ENCODE results near the gene FAM163A. TPM values are rescaled to one million over a fixed set of nuclear protein-coding genes. Genes with fewer than 3 reads are reported as not detected.

The FAM163A gene
- total RNA-seq, 1 donor from 2014 or later: 1.4 TPM

DNA sequence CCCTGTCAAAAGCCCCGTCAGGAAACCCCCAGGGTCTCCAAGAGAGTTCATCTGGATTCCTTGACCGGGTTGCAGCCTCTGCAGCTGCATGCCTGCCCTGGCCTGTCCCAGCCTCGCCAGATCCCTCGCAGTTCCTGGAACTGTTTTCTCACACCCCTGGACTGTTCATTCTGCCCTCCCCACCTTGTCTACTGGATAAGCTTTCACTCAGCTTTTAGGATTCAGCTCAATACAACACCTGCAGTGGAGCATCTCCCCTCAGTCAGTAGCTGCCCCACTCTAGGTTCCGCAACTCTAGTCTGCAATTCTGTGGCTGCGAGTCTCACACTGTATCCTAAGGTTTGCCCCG, 67.2 kb downstream of the FAM163A start:
- peaks cover 21% of the 10 kb centered on the region for H3K27me3 Mint-ChIP-seq
- TF ChIP-seq, protein P1, sequence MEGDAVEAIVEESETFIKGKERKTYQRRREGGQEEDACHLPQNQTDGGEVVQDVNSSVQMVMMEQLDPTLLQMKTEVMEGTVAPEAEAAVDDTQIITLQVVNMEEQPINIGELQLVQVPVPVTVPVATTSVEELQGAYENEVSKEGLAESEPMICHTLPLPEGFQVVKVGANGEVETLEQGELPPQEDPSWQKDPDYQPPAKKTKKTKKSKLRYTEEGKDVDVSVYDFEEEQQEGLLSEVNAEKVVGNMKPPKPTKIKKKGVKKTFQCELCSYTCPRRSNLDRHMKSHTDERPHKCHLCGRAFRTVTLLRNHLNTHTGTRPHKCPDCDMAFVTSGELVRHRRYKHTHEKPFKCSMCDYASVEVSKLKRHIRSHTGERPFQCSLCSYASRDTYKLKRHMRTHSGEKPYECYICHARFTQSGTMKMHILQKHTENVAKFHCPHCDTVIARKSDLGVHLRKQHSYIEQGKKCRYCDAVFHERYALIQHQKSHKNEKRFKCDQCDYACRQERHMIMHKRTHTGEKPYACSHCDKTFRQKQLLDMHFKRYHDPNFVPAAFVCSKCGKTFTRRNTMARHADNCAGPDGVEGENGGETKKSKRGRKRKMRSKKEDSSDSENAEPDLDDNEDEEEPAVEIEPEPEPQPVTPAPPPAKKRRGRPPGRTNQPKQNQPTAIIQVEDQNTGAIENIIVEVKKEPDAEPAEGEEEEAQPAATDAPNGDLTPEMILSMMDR (conservative IDR thresholded peaks at IDR 0.05): no peak

DNA sequence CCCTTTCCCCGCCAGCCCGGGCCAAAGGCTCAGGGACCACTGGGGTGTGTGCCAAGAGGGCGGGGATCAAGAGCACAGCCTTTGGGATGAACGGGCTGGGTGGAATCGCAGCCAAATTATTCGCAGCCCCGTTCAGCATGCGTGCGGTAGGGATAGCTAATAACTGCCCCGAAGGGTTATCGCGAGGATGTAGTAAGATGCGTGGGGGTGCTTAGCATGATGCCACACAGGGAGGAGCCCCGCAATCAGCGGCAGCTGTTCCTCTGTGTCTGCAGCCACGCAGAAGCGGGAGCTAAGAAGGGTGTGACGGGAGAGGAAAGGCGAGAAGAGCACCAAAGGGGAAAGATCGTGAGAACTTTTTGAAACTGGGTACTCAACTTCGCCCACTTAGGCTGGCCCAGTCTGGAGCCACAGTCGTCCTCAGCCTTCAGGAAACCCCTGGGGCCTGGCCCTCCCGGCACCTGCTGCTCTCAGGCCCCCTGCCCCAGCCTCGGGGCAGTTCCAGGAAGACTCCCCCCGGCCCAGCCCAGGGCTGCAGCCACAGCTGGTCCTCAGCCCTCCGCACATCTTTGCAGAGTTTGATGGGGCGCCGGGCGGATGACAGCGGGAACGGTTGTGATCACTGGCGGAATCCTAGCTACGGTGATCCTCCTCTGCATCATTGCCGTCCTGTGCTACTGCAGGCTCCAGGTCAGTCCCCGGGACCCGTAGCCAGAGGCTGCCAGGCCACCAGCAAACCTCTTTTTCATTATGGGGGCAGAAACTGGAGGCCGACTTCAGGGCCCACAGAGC, 69.6 kb downstream of the FAM163A start:
- no peak for DNase-seq (ENCODE audit: extremely low spot score, unreplicated experiment)
- Mint-ChIP-seq H3K4me1 (ENCODE audit: unreplicated experiment) (peaks cover 24% of the 10 kb centered on the region), H3K36me3 (no peaks in the 10 kb centered on the region), H3K4me3 (no peak overlapping the region), H3K27me3 (peaks cover 24% of the 10 kb centered on the region), H3K9me3 (no peaks in the 10 kb centered on the region), H3K27ac (no peak overlapping the region)
- TF ChIP-seq, protein P1 (conservative IDR thresholded peaks at IDR 0.05): no peak

More for the DNA sequence above, 67.2 kb downstream of the FAM163A start:
- Mint-ChIP-seq H3K9me3 (no peaks in the 10 kb centered on the region), H3K4me3 (no peak overlapping the region), H3K4me1 (ENCODE audit: unreplicated experiment) (peaks cover 21% of the 10 kb centered on the region), H3K27ac (no peak overlapping the region), H3K36me3 (no peaks in the 10 kb centered on the region)
- DNase-seq (ENCODE audit: extremely low spot score, unreplicated experiment): no peak

DNA sequence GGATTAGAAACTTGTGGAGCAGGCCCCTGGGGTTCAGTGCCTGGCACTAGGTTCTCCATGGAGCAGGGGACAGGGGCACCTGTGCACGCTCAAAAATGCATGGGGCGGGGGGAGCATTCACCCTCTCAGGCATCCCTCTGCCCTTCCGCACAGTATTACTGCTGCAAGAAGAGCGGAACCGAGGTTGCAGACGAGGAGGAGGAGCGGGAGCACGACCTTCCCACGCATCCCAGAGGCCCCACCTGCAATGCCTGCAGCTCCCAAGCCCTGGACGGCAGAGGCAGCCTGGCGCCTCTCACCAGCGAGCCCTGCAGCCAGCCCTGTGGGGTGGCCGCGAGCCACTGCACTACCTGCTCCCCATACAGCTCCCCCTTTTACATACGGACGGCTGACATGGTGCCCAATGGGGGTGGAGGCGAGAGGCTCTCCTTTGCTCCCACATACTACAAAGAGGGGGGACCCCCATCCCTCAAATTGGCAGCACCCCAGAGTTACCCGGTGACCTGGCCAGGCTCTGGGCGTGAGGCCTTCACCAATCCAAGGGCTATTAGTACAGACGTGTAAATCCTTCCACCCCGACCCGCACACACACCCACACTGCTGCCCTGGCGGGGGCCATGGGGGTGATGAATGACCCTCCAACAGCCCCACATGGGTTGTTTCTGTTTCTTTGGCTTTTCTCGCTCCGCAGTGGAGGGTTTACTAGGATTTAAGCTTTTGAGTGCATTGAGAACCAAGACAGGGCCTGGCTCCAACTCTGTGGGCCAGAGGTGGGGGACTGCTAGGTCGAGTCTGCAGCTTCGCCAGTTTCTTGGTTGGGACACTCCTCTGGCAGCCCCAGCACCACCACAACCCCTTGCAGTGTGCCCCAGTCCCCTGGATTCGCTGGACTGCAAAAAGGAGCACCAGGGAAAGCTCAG, 70.8 kb downstream of the FAM163A start:
- Mint-ChIP-seq H3K4me3 (peak overlapping the region; percentile 94), H3K27me3 (peaks cover 24% of the 10 kb centered on the region), H3K36me3 (no peaks in the 10 kb centered on the region)

DNA sequence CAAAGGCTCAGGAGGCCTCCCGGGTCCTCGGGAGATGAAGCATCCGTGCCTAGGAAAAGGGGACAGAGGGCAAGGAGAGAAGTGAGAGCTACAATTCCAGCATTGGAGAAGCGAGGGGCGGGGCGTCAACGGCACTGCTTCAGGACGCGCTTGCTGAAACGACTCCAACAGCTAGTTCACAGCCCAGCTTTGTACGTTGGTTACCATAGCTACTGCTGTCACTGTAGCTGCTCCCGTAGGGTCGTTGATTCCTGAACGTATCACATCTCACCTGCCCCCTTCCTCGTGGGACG, 71.4 kb downstream of the FAM163A start:
- Mint-ChIP-seq H3K27me3 (peaks cover 24% of the 10 kb centered on the region), H3K27ac (peak overlapping the region; percentile 88)

More for the DNA sequence above, 70.8 kb downstream of the FAM163A start:
- Mint-ChIP-seq H3K4me1 (ENCODE audit: unreplicated experiment) (peaks cover 24% of the 10 kb centered on the region), H3K9me3 (no peaks in the 10 kb centered on the region), H3K27ac (peak overlapping the region; percentile 88)
- TF ChIP-seq, protein P1 (conservative IDR thresholded peaks at IDR 0.05): no peak
- no peak for DNase-seq (ENCODE audit: extremely low spot score, unreplicated experiment)

DNA sequence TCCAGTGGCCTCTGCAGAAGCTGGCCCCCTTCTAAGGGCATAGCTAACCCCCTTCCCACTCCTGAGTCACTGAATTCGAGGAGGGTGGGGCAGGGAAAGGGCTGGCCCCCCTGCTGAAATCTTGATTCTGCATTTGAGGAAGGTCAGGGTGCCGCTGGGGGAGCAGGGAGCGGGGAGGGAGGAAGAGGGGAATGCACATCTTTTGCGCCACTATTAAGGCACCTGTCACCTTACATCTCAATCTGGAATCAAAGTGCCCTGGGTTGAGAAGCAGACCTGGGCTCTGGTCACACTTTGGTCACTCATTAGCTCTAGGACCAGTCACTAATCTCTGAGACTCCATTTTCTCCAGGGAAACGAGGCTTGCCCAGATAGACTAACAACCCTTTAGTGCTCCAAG, 72.5 kb downstream of the FAM163A start:
- peak overlapping the region; percentile 94 for H3K4me3 Mint-ChIP-seq
- peaks cover 19% of the 10 kb centered on the region for H3K4me1 Mint-ChIP-seq (ENCODE audit: unreplicated experiment)
- no peaks in the 10 kb centered on the region for H3K9me3 Mint-ChIP-seq
- TF ChIP-seq, protein P1 (conservative IDR thresholded peaks at IDR 0.05): no peak
- H3K27ac Mint-ChIP-seq: peak overlapping the region; percentile 88
- DNase-seq (ENCODE audit: extremely low spot score, unreplicated experiment): no peak
- H3K27me3 Mint-ChIP-seq: peaks cover 20% of the 10 kb centered on the region
- H3K36me3 Mint-ChIP-seq: no peaks in the 10 kb centered on the region

More for the DNA sequence above, 71.4 kb downstream of the FAM163A start:
- DNase-seq (ENCODE audit: extremely low spot score, unreplicated experiment): no peak
- H3K36me3 Mint-ChIP-seq: no peaks in the 10 kb centered on the region
- H3K4me1 Mint-ChIP-seq (ENCODE audit: unreplicated experiment): peaks cover 24% of the 10 kb centered on the region
- H3K4me3 Mint-ChIP-seq: peak overlapping the region; percentile 94
- TF ChIP-seq, protein P1 (conservative IDR thresholded peaks at IDR 0.05): no peak
- no peaks in the 10 kb centered on the region for H3K9me3 Mint-ChIP-seq
